K562 (cell line): ENCODE results near the gene PDE8B. TPM values are rescaled to one million over a fixed set of nuclear protein-coding genes. Genes with fewer than 3 reads are reported as not detected.

ENCODE experiments used
- ATAC-seq: fragments of 200-7000 bp; cut with Tn5 transposase; 3 replicates; pipeline ENCODE4 v1.9.1; 2020; ENCODE audit warnings: moderate library complexity
- BruUV-seq: library from RNA; stranded (reverse); fragments of 400-500 nt; replicated peaks from 2 replicates; lab custom pipeline; 2021; lab: Mats Ljungman, UMichigan
- CTCF ChIA-PET: fragments of 300-600 bp; formaldehyde crosslinking; extraction: SDS; loops from one replicate; lab custom pipeline; 2021; ENCODE audit warnings: low intra/inter-chr PET ratio; lab: Yijun Ruan, JAX
- POLR2A ChIA-PET: fragments of 300-600, 350-650 bp; sonication (Branson Sonifier 250); formaldehyde crosslinking; extraction: SDS; loops from one replicate; lab custom pipeline; 2021; ENCODE audit warnings: antibody characterized with exemption, inconsistent platforms; lab: Yijun Ruan, JAX
- DNase-seq, 4 experiments: peaks; one replicate each; pipeline versions ENCODE4 v3.0.0 to v3.0.0-alpha.2; 2011 to 2018; ENCODE audit warnings: low spot score in 3 of 4, mixed read lengths in 3 of 4; ENCODE audit errors: extremely low read depth in 1 of 4
- FAIRE-seq: peaks from 2 replicates; lab custom pipeline; 2011; peaks lifted over from hg19 to GRCh38; lab: Jason Lieb, UNC
- H2AFZ ChIP-seq: 2 replicates; pipeline ENCODE4 v1.6.0; 2011; ENCODE audit warnings: low read depth, low read length, control low read depth, inconsistent platforms
- H3K27ac ChIP-seq: fragments of 200-600 bp; 3 replicates; pipeline ENCODE4 v1.8.0; 2011; ENCODE audit warnings: low read depth, mild to moderate bottlenecking, control low read depth, inconsistent platforms, low read length, moderate library complexity, mixed read lengths; ENCODE audit errors: extremely low read depth
- H3K27me3 ChIP-seq, 2 experiments: fragments of 300-600 bp in 1 of 2; 2 replicates in 1 of 2; 3 replicates in 1 of 2; pipeline versions ENCODE4 v1.6.0 to v1.8.0; 2011; ENCODE audit warnings: inconsistent platforms in 2 of 2, low read length in 2 of 2, mild to moderate bottlenecking in 1 of 2, mixed read lengths in 1 of 2, moderate library complexity in 1 of 2; ENCODE audit not compliant: control insufficient read depth in 2 of 2, insufficient read depth in 2 of 2
- H3K36me3 ChIP-seq: fragments of 300-600 bp; 3 replicates; pipeline ENCODE4 v1.8.0; 2011; ENCODE audit warnings: mild to moderate bottlenecking, low read length, inconsistent platforms; ENCODE audit not compliant: control insufficient read depth, insufficient read depth
- H3K4me1 ChIP-seq, 2 experiments: fragments of 200-600 bp in 1 of 2; replicated peaks in 1 of 2; 2 replicates in 1 of 2; 3 replicates in 1 of 2; pipeline versions ENCODE4 v1.5.1 to v1.8.0; 2011; ENCODE audit warnings: inconsistent platforms in 2 of 2, low read length in 2 of 2, mild to moderate bottlenecking in 1 of 2, mixed read lengths in 1 of 2, moderate library complexity in 1 of 2; ENCODE audit not compliant: control insufficient read depth in 2 of 2, insufficient read depth in 2 of 2
- H3K4me2 ChIP-seq: 2 replicates; pipeline ENCODE4 v1.6.1; 2011; ENCODE audit warnings: low read length, control low read depth, inconsistent platforms, mixed read lengths; ENCODE audit not compliant: insufficient read depth
- H3K4me3 ChIP-seq: fragments of 200-600 bp; sonication (generic), shearing (Covaris generic); 2 replicates; pipeline ENCODE4 v1.5.1; 2016; ENCODE audit warnings: control low read depth, inconsistent platforms
- H3K79me2 ChIP-seq: fragments of 200-600 bp; 3 replicates; pipeline ENCODE4 v1.8.0; 2011; ENCODE audit warnings: low read length, inconsistent platforms; ENCODE audit not compliant: control insufficient read depth, insufficient read depth
- H3K9ac ChIP-seq, 2 experiments: 2 replicates each; pipeline versions ENCODE4 v1.6.0 to v1.6.1; 2011; ENCODE audit warnings: low read depth in 2 of 2, low read length in 2 of 2, control low read depth in 1 of 2, inconsistent platforms in 1 of 2, mild to moderate bottlenecking in 1 of 2, mixed read lengths in 1 of 2; ENCODE audit not compliant: insufficient read depth in 1 of 2
- H3K9me1 ChIP-seq: one replicate; pipeline ENCODE4 v1.6.0; 2011; ENCODE audit warnings: inconsistent platforms, mild to moderate bottlenecking, low read length, moderate library complexity; ENCODE audit not compliant: control insufficient read depth, insufficient read depth
- H3K9me3 ChIP-seq: replicated peaks from 2 replicates; pipeline ENCODE4 v1.5.1; 2011; ENCODE audit warnings: low read depth, low read length, inconsistent platforms; ENCODE audit not compliant: control insufficient read depth, insufficient read depth
- H4K20me1 ChIP-seq: replicated peaks from 2 replicates; pipeline ENCODE4 v1.6.1; 2011; ENCODE audit warnings: low read length, inconsistent platforms, mixed read lengths; ENCODE audit not compliant: control insufficient read depth, insufficient read depth
- ARID1B ChIP-seq: fragments of 450-650 bp; IDR thresholded peaks from 2 replicates; pipeline ENCODE4 v1.6.1; 2016; ENCODE audit warnings: antibody characterized with exemption, mild to moderate bottlenecking, inconsistent platforms
- ARID4B ChIP-seq: sonication (generic); formaldehyde crosslinking; IDR thresholded peaks from 2 replicates; pipeline ENCODE4 v1.8.0; 2022; ENCODE audit warnings: mild to moderate bottlenecking, missing genetic modification reagents
- DMBX1 ChIP-seq: fragments of 250-450 bp; sonication (Bioruptor Pico); IDR thresholded peaks from 2 replicates; pipeline ENCODE4 v1.8.0; 2022; ENCODE audit warnings: inconsistent platforms, mild to moderate bottlenecking, moderate library complexity, borderline replicate concordance
- MLLT1 ChIP-seq, 2 experiments: fragments of 450-650 bp; IDR thresholded peaks; 2 replicates each; pipeline ENCODE4 v1.6.1; 2016
- TRIM28 ChIP-seq: fragments of 450-650 bp; IDR thresholded peaks from 2 replicates; pipeline ENCODE4 v1.6.1; 2017
- ZFP36 ChIP-seq: fragments of 150-350 bp; IDR thresholded peaks from 2 replicates; pipeline ENCODE4 v1.6.1; 2018; ENCODE audit warnings: low read length, low read depth; ENCODE audit not compliant: partially characterized antibody
- in situ Hi-C: fragments of 300-500 bp; cut with MboI; formaldehyde crosslinking; loops from 4 replicates; pipeline ENCODE4 v1.15.0; 2018; ENCODE audit warnings: inconsistent platforms, mixed read lengths
- intact Hi-C: fragments of 100-400 bp; cut with micrococcal nuclease; formaldehyde crosslinking; loops from 2 replicates; pipeline ENCODE4 v1.14.2; 2022
- polyA plus RNA-seq, 8 experiments: library from polyadenylated mRNA; depleted of rRNA in 4 of 8; stranded (reverse) in 5 of 8; unstranded in 3 of 8; fragments of >200 nt; fragmentation: Nextera tagmentation in 2 of 8; fragmentation: Illumina TruSeq in 1 of 8; extraction: Ambion mirVana in 2 of 8; extraction: Trizol in 1 of 8; gene quantifications; 2 replicates each; pipeline versions ENCODE4 v1.2.1 to v1.2.3, GENCODE V29; 2011 to 2014; ENCODE audit warnings: inconsistent platforms in 1 of 8, missing spikeins in 1 of 8
- total RNA-seq, 7 experiments: library from RNA; depleted of rRNA in 6 of 7; stranded (reverse); fragments of >200 nt in 6 of 7; fragmentation: Illumina TruSeq in 2 of 7; extraction: Trizol in 2 of 7; gene quantifications; 2 replicates each; pipeline versions ENCODE4 v1.2.1 to v1.2.3, GENCODE V29; 2011 to 2021; ENCODE audit warnings: low replicate concordance in 1 of 7

The PDE8B gene
- total and polyA plus RNA-seq, 9 of the 15 experiments (the other 6 are each of a cell fraction or from before 2014, with no cell fraction given): 0.15 to 0.28 TPM; not detected in 7

DNA sequence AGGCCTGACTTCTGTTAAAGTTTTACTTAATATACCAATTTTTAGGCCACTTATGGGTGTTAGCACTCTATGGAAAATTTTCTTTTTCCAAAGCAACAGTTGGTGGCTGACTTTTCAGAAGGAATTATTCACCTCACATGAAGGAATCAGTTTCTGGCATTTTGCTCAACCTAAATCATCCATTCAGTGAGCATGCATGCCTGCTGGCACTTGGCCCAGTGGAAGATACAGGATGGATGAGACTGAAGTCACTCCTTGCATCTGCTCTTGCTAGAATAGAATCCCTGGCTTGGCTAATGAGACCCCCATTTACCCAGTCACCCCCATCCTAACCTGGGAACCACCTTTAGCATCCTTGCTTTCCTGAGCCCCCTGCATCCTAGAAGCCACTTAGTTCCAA, 149.9 kb downstream of the PDE8B start:
- no TSS peak for BruUV-seq
- H3K9me1 ChIP-seq: no peaks in the 10 kb centered on the region
- POLR2A ChIA-PET: no interaction called here

More for the DNA sequence above, 149.9 kb downstream of the PDE8B start:
- no peak overlapping the region for H2AFZ ChIP-seq
- no peaks in the 10 kb centered on the region for H3K36me3 ChIP-seq
- H3K4me2 ChIP-seq: no peak overlapping the region
- no peak overlapping the region for H3K9ac ChIP-seq
- DNase-seq (no peak), FAIRE-seq (no peak), ATAC-seq (no peak)
- H3K4me1 ChIP-seq: no peaks in the 10 kb centered on the region; a peak in 1 of 5 replicates
- intact Hi-C loops: no loop called here
- CTCF ChIA-PET: no interaction called here
- in situ Hi-C loops: no loop called here
- peaks cover 11 to 43% of the 10 kb centered on the region in 2 experiments; a peak in 3 of 5 replicates for H3K27me3 ChIP-seq
- TF ChIP-seq MLLT1 (IDR thresholded peaks at IDR 0.05) (no peak), DMBX1 (CRISPR knock-in tag) (no peak), TRIM28 (no peak), ARID4B (CRISPR knock-in tag) (no peak), ARID1B (no peak), ZFP36 (no peak)
- no peaks in the 10 kb centered on the region for H4K20me1 ChIP-seq
- no peak overlapping the region for H3K27ac ChIP-seq
- H3K4me3 ChIP-seq: no peak overlapping the region
- H3K9me3 ChIP-seq: no peaks in the 10 kb centered on the region
- no peaks in the 10 kb centered on the region for H3K79me2 ChIP-seq
